SH-SY5Y (cell line): ENCODE measurements around the gene NKAIN4.

Experiments used
- GATA2 ChIP-seq: IDR thresholded peaks from 2 replicates; pipeline ENCODE4 v1.6.1; 2011; ENCODE audit warnings: mild to moderate bottlenecking, low read depth, low read length
- GATA3 ChIP-seq: IDR thresholded peaks from 2 replicates; pipeline ENCODE4 v1.6.1; 2011; ENCODE audit warnings: low read depth, mild to moderate bottlenecking, low read length, moderate library complexity

- TF ChIP-seq GATA3, result no peak
- TF ChIP-seq GATA2, result no peak
These were observed 44.6 kb upstream of the NKAIN4 start for GRCh38 chr20:63298731-63299312.
